HepG2 (cell line): ENCODE measurements around the gene DUS1L. TPM values are rescaled to one million over a fixed set of nuclear protein-coding genes. Genes with fewer than 3 reads are reported as not detected.

Experiments used
- HMG20A ChIP-seq: IDR thresholded peaks from 2 replicates; pipeline ENCODE4 v1.6.1; 2016; ENCODE audit warnings: borderline replicate concordance
- MAZ ChIP-seq, 2 experiments: sonication (generic) in 1 of 2; formaldehyde crosslinking in 1 of 2; IDR thresholded peaks; 2 replicates each; pipeline versions ENCODE4 v1.5.0 to v1.6.1; 2012 to 2020; ENCODE audit warnings: low read depth in 2 of 2, mild to moderate bottlenecking in 2 of 2, borderline replicate concordance in 1 of 2, improper control_type of control experiment in 1 of 2, low read length in 1 of 2, missing genetic modification reagents in 1 of 2, moderate library complexity in 1 of 2
- POLR2A ChIP-seq, 2 experiments: IDR thresholded peaks; 2 replicates each; pipeline ENCODE4 v1.6.1; 2011; ENCODE audit warnings: low read depth in 2 of 2, low read length in 2 of 2, mild to moderate bottlenecking in 1 of 2, moderate library complexity in 1 of 2; ENCODE audit not compliant: insufficient read depth in 1 of 2
- ZBTB10 ChIP-seq: sonication (generic); formaldehyde crosslinking; IDR thresholded peaks from 2 replicates; pipeline ENCODE4 v1.4.0; 2020; ENCODE audit warnings: missing genetic modification reagents, borderline replicate concordance
- ZNF501 ChIP-seq: sonication (generic); formaldehyde crosslinking; IDR thresholded peaks from 2 replicates; pipeline ENCODE4 v1.5.1; 2020; ENCODE audit warnings: mild to moderate bottlenecking, moderate library complexity, missing genetic modification reagents
- ZNF790 ChIP-seq: sonication (generic); formaldehyde crosslinking; IDR thresholded peaks from 2 replicates; pipeline ENCODE4 v1.8.0; 2022; ENCODE audit warnings: missing genetic modification reagents, mild to moderate bottlenecking, borderline replicate concordance
- ZSCAN31 ChIP-seq: sonication (generic); formaldehyde crosslinking; IDR thresholded peaks from 2 replicates; pipeline ENCODE4 v1.5.0; 2020; ENCODE audit warnings: low read depth, mild to moderate bottlenecking, missing genetic modification reagents
- polyA plus RNA-seq, 8 experiments: library from polyadenylated mRNA; depleted of rRNA in 3 of 8; stranded (reverse) in 7 of 8; unstranded in 1 of 8; fragments of >200 nt; fragmentation: Illumina TruSeq in 4 of 8; extraction: Trizol in 4 of 8; gene quantifications; 2 replicates each; pipeline versions ENCODE4 v1.2.1 to v1.2.3, GENCODE V29; 2011 to 2016; ENCODE audit warnings: low read depth in 4 of 8, missing spikeins in 1 of 8, mixed read lengths in 1 of 8; ENCODE audit not compliant: insufficient read depth in 1 of 8
- total RNA-seq, 5 experiments: library from RNA; depleted of rRNA; stranded (reverse); fragments of >200 nt; fragmentation: Illumina TruSeq; extraction: Trizol; gene quantifications; 2 replicates each; pipeline ENCODE4 v1.2.3, GENCODE V29; 2016; ENCODE audit warnings: low read depth in 1 of 5
- TF ChIP-seq, protein P1 (sequence below): sonication (generic); formaldehyde crosslinking; IDR thresholded peaks from 2 replicates; pipeline ENCODE4 v1.5.0; 2020; ENCODE audit warnings: mild to moderate bottlenecking, missing genetic modification reagents
- TF ChIP-seq, protein P2 (sequence below): sonication (generic); formaldehyde crosslinking; IDR thresholded peaks from 2 replicates; pipeline ENCODE4 v1.5.0; 2020; ENCODE audit warnings: missing genetic modification reagents, mild to moderate bottlenecking, borderline replicate concordance
- TF ChIP-seq, protein P3 (sequence below): sonication (generic); formaldehyde crosslinking; IDR thresholded peaks from 2 replicates; pipeline ENCODE4 v1.4.0; 2020; ENCODE audit warnings: mild to moderate bottlenecking, missing genetic modification reagents

DUS1L gene
- total and polyA plus RNA-seq, 2 of the 13 experiments (the other 11 are each of a cell fraction or from before 2014, with no cell fraction given), result 81.0 to 109 TPM

DNA sequence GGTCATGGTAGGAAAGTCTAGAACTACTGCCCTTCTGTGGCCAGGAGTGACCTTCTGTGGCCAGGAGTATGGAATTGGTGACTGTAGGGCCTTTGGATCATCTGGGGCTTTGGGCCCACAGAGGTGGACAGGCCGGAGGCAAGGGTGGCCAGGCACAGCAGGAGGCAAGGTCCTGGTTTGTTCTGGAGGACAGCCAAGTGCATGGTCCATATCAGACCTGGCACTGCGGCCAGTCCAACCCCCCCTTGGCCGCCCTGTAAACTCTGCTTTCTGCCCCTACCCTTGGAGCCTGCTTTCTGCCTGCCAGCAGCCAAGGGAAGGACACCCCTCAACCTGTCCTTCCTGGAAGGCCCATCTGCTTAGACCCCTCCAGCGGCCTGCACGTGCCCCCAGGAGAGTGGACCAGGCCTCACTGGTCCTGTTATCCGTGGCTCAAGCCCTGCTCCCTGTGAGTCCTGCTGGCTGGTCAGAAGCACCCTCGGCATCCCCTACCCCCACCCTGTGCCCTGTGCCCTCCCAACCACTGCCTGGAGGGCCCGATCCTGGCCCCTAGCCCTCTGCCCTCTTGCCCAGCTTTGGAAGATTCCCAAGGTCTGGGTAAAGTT lies 25.8 kb downstream of the DUS1L start (continued):
- TF ChIP-seq ZBTB10 (CRISPR knock-in tag) (no peak), ZNF790 (CRISPR knock-in tag) (no peak), HMG20A (CRISPR knock-in tag) (no peak), MAZ (IDR thresholded peaks at IDR 0.05; ENCODE audit: borderline replicate concordance, low read depth, low read length) (no peak), MAZ (CRISPR knock-in tag; IDR thresholded peaks at IDR 0.05; ENCODE audit: low read depth) (no peak), POLR2A (IDR thresholded peaks at IDR 0.05; ENCODE audit: insufficient read depth in 1 of 2, low read depth in 2 of 2, low read length in 2 of 2) (no peak), ZNF501 (0 out of 2 replicates have a peak, but pooled peaks have one; percentile 26), ZSCAN31 (CRISPR knock-in tag) (no peak)
- TF ChIP-seq, protein P1, sequence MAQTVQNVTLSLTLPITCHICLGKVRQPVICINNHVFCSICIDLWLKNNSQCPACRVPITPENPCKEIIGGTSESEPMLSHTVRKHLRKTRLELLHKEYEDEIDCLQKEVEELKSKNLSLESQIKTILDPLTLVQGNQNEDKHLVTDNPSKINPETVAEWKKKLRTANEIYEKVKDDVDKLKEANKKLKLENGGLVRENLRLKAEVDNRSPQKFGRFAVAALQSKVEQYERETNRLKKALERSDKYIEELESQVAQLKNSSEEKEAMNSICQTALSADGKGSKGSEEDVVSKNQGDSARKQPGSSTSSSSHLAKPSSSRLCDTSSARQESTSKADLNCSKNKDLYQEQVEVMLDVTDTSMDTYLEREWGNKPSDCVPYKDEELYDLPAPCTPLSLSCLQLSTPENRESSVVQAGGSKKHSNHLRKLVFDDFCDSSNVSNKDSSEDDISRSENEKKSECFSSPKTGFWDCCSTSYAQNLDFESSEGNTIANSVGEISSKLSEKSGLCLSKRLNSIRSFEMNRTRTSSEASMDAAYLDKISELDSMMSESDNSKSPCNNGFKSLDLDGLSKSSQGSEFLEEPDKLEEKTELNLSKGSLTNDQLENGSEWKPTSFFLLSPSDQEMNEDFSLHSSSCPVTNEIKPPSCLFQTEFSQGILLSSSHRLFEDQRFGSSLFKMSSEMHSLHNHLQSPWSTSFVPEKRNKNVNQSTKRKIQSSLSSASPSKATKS (CRISPR knock-in tag), result no peak
- TF ChIP-seq, protein P2, sequence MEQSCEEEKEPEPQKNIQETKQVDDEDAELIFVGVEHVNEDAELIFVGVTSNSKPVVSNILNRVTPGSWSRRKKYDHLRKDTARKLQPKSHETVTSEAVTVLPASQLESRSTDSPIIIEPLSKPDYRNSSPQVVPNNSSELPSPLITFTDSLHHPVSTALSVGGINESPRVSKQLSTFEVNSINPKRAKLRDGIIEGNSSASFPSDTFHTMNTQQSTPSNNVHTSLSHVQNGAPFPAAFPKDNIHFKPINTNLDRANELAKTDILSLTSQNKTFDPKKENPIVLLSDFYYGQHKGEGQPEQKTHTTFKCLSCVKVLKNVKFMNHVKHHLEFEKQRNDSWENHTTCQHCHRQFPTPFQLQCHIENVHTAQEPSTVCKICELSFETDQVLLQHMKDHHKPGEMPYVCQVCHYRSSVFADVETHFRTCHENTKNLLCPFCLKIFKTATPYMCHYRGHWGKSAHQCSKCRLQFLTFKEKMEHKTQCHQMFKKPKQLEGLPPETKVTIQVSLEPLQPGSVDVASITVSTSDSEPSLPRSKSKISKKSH (CRISPR knock-in tag), result no peak
- TF ChIP-seq, protein P3, sequence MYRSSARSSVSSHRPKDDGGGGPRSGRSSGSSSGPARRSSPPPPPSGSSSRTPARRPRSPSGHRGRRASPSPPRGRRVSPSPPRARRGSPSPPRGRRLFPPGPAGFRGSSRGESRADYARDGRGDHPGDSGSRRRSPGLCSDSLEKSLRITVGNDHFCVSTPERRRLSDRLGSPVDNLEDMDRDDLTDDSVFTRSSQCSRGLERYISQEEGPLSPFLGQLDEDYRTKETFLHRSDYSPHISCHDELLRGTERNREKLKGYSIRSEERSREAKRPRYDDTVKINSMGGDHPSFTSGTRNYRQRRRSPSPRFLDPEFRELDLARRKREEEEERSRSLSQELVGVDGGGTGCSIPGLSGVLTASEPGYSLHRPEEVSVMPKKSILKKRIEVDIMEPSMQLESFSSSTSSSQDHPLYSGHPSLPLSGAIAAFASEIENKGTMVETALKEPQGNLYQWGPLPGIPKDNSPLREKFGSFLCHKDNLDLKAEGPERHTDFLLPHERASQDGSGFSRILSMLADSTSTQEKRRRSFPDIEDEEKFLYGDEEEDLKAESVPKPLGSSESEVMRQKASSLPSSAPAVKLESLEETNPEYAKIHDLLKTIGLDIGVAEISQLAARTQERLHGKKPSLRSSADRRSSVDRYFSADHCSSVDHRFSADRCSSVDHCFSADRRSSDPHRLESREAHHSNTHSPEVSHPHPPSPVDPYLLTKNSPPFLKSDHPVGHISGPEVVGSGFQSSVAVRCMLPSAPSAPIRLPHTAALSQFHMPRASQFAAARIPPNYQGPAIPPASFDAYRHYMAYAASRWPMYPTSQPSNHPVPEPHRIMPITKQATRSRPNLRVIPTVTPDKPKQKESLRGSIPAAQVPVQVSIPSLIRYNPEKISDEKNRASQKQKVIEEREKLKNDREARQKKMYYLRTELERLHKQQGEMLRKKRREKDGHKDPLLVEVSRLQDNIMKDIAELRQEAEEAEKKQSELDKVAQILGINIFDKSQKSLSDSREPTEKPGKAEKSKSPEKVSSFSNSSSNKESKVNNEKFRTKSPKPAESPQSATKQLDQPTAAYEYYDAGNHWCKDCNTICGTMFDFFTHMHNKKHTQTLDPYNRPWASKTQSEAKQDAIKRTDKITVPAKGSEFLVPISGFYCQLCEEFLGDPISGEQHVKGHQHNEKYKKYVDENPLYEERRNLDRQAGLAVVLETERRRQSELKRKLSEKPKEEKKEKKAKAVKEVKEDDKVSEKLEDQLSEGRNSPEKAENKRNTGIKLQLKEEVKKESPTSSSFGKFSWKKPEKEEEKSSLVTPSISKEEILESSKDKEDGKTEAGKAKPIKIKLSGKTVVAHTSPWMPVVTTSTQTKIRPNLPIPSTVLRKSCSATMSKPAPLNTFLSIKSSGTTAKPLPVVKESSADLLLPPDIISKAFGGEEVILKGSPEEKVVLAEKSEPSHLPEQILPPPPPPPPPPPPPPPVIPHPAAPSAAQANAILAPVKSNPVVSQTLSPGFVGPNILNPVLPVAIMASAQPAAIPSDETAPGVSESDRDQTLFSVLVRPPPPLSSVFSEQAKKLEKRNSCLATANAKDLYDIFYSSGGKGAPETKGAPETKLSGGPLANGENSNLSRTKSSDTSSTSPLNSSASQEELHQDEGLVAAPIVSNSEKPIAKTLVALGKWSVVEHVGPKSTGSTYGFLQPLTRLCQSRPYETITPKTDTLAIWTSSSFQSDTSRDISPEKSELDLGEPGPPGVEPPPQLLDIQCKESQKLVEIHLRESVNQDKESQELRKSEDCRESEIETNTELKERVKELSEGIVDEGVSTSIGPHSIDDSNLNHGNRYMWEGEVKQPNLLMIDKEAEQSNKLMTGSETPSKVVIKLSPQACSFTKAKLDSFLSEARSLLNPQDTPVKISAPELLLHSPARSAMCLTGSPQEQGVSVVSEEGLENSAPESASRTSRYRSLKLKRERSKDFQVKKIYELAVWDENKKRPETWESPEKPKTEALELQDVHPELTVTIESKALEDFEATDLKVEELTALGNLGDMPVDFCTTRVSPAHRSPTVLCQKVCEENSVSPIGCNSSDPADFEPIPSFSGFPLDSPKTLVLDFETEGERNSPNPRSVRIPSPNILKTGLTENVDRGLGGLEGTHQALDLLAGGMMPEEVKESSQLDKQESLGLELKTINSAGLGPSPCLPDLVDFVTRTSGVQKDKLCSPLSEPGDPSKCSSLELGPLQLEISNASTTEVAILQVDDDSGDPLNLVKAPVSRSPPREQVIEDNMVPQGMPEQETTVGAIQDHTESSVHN (CRISPR knock-in tag), result 0 out of 2 replicates have a peak, but pooled peaks have one; percentile 12
